Tibial nerve (tissue), 4 donors: ENCODE data around the gene CLEC2D. TPM values are rescaled to one million over a fixed set of nuclear protein-coding genes. Genes with fewer than 3 reads are reported as not detected.
"Not testable (repeated sequence)": the region's sequence is repeated elsewhere in the genome, so short reads cannot be mapped to it uniquely, and the experiment has no call there.

ENCODE experiments used
- DNase-seq, 2 donors: peaks; one replicate each; pipeline ENCODE4 v3.0.0-alpha.2; 2019; ENCODE audit warnings: low spot score in 2 of 2
- H3K27ac ChIP-seq, 4 donors: fragments of 200-600 bp; sonication (generic) in 3 of 4; one replicate each; pipeline ENCODE4 v1.5.1; 2017 to 2019; ENCODE audit warnings: mild to moderate bottlenecking in 1 of 4
- H3K27me3 ChIP-seq, 2 donors: fragments of 200-600 bp; sonication (generic) in 1 of 2; one replicate each; pipeline versions ENCODE4 v1.5.1 to v1.6.0; 2017 to 2019
- H3K36me3 ChIP-seq, 3 donors: fragments of 200-600 bp; sonication (generic); one replicate each; pipeline ENCODE4 v1.5.1; 2018 to 2019
- H3K4me1 ChIP-seq, 4 donors: fragments of 200-600 bp; sonication (generic) in 3 of 4; one replicate each; pipeline ENCODE4 v1.5.1; 2017 to 2019
- H3K4me3 ChIP-seq, 4 donors: fragments of 200-600 bp; sonication (generic) in 3 of 4; one replicate each; pipeline ENCODE4 v1.5.1; 2017 to 2019; ENCODE audit warnings: mild to moderate bottlenecking in 1 of 4, moderate library complexity in 1 of 4
- H3K9me3 ChIP-seq, 4 donors: fragments of 200-600 bp; sonication (generic) in 3 of 4; one replicate each; pipeline ENCODE4 v1.5.1; 2017 to 2019
- CTCF ChIP-seq, 5 experiments: fragments of 200-600 bp in 3 of 5; fragments of 450-650 bp in 2 of 5; sonication (generic) in 3 of 5; IDR thresholded peaks; one replicate each; pipeline ENCODE4 v1.5.1; 2016 to 2019; ENCODE audit warnings: antibody characterized with exemption in 5 of 5, mild to moderate bottlenecking in 3 of 5, moderate library complexity in 2 of 5
- EP300 ChIP-seq, 2 donors: sonication (generic); formaldehyde crosslinking; IDR thresholded peaks; one replicate each; pipeline ENCODE4 v1.6.1; 2017; ENCODE audit warnings: antibody characterized with exemption in 2 of 2, mild to moderate bottlenecking in 1 of 2
- POLR2A ChIP-seq, 2 donors: fragments of 450-650 bp; IDR thresholded peaks; one replicate each; pipeline ENCODE4 v1.6.1; 2017; ENCODE audit warnings: antibody characterized with exemption in 2 of 2, mild to moderate bottlenecking in 2 of 2, moderate library complexity in 2 of 2
- WGBS, 2 donors: methylation state at CpG; one replicate each; pipeline ENCODE4 v1.1.5; 2018; 5-methylcytosine and 5-hydroxymethylcytosine counted together
- total RNA-seq, 4 donors: library from RNA; depleted of rRNA; stranded (reverse); fragments of >200 nt; gene quantifications; one replicate each; pipeline ENCODE4 v1.1.0, GENCODE V29; 2016

The CLEC2D gene
- total RNA-seq, 4 donors from 2014 or later, result 9.6 to 19.0 (median 13.2) TPM

- no peak for DNase-seq
- no peak for TF ChIP-seq EP300 (IDR thresholded peaks at IDR 0.05)
- TF ChIP-seq POLR2A (IDR thresholded peaks at IDR 0.05), result no peak
- TF ChIP-seq CTCF (IDR thresholded peaks at IDR 0.05), result no peak
- Histone ChIP-seq H3K27ac (no peak overlapping the region), H3K9me3 (peaks cover 0 to 11% (median 4%) of the 10 kb centered on the region in 4 donors), H3K4me3 (no peak overlapping the region), H3K27me3 (no peaks in the 10 kb centered on the region), H3K36me3 (peaks cover 3 to 92% (median 6%) of the 10 kb centered on the region in 3 donors), H3K4me1 (no peaks in the 10 kb centered on the region)
- WGBS, 2 donors, result 94 to 97% methylated on average over 4 of the region's 4 CpGs
These were observed 16.4 kb downstream of the CLEC2D start for GRCh38 chr12:9685915-9686314.

- peaks cover 0 to 11% (median 4%) of the 10 kb centered on the region in 4 donors for H3K9me3 ChIP-seq
- WGBS, 2 donors, result 71 to 92% methylated on average over 1 of the region's 1 CpG
- H3K4me3 ChIP-seq, result no peak overlapping the region
- H3K4me1 ChIP-seq, result no peaks in the 10 kb centered on the region
- H3K36me3 ChIP-seq, result peaks cover 0 to 93% (median 6%) of the 10 kb centered on the region in 3 donors
- TF ChIP-seq EP300 (IDR thresholded peaks at IDR 0.05) (no peak), POLR2A (IDR thresholded peaks at IDR 0.05) (no peak), CTCF (IDR thresholded peaks at IDR 0.05) (no peak)
- H3K27ac ChIP-seq, result no peak overlapping the region
- H3K27me3 ChIP-seq, result no peaks in the 10 kb centered on the region
- no peak for DNase-seq
These were observed 17.7 kb downstream of the CLEC2D start for GRCh38 chr12:9687228-9687627.

- WGBS, 2 donors, result 91 to 95% methylated on average over 1 of the region's 1 CpG
- Histone ChIP-seq H3K36me3 (peaks cover 0 to 93% (median 6%) of the 10 kb centered on the region in 3 donors), H3K4me3 (no peak overlapping the region), H3K4me1 (no peaks in the 10 kb centered on the region), H3K27me3 (no peaks in the 10 kb centered on the region), H3K9me3 (peaks cover 0 to 33% (median 2%) of the 10 kb centered on the region in 4 donors), H3K27ac (no peak overlapping the region)
- TF ChIP-seq EP300 (IDR thresholded peaks at IDR 0.05) (no peak), POLR2A (IDR thresholded peaks at IDR 0.05) (no peak), CTCF (IDR thresholded peaks at IDR 0.05) (no peak)
- no peak for DNase-seq
These were observed 23.4 kb downstream of the CLEC2D start for GRCh38 chr12:9692909-9693308.

- WGBS, 2 donors, result 67 to 77% methylated on average over 1 of the region's 1 CpG
- no peak for DNase-seq
- no peak overlapping the region for H3K4me3 ChIP-seq
- H3K36me3 ChIP-seq, result peaks cover 0 to 79% (median 4%) of the 10 kb centered on the region in 3 donors
- H3K4me1 ChIP-seq, result peaks cover 0 to 5% (median 0%) of the 10 kb centered on the region in 4 donors
- TF ChIP-seq POLR2A (IDR thresholded peaks at IDR 0.05) (no peak), EP300 (IDR thresholded peaks at IDR 0.05) (peak in 1 of 2 donors; percentile 32), CTCF (IDR thresholded peaks at IDR 0.05) (no peak)
- H3K9me3 ChIP-seq, result peaks cover 0 to 37% (median 2%) of the 10 kb centered on the region in 4 donors
- H3K27ac ChIP-seq, result no peak overlapping the region
- no peaks in the 10 kb centered on the region for H3K27me3 ChIP-seq
These were observed 24.7 kb downstream of the CLEC2D start for GRCh38 chr12:9694241-9694640.

- 96 to 98% methylated on average over 9 of the region's 9 CpGs for WGBS, 2 donors
- H3K27ac ChIP-seq, DNase-seq, H3K4me1 ChIP-seq, H3K4me3 ChIP-seq, H3K27me3 ChIP-seq: not testable (repeated sequence)
- Histone ChIP-seq H3K9me3 (peaks cover 0 to 42% (median 2%) of the 10 kb centered on the region in 4 donors), H3K36me3 (peaks cover 0 to 70% (median 4%) of the 10 kb centered on the region in 3 donors)
These were observed 25.6 kb downstream of the CLEC2D start for GRCh38 chr12:9695150-9695549.

- Histone ChIP-seq H3K9me3 (peaks cover 0 to 42% (median 2%) of the 10 kb centered on the region in 4 donors), H3K36me3 (peaks cover 0 to 65% (median 4%) of the 10 kb centered on the region in 3 donors)
- H3K4me1 ChIP-seq, H3K4me3 ChIP-seq, H3K27ac ChIP-seq, DNase-seq, H3K27me3 ChIP-seq: not testable (repeated sequence)
- 97 to 99% methylated on average over 3 of the region's 3 CpGs for WGBS, 2 donors
These were observed 26.1 kb downstream of the CLEC2D start for GRCh38 chr12:9695661-9696060.
